A673 (cell line): ENCODE results near the gene ZDHHC4.

Source experiments
- EZH2 ChIP-seq: fragments of 200-600 bp; sonication (generic); IDR thresholded peaks from 2 replicates; pipeline ENCODE4 v1.6.1; 2017; ENCODE audit warnings: borderline replicate concordance, low read depth, mild to moderate bottlenecking, mixed read lengths, antibody characterized with exemption, low read length; ENCODE audit not compliant: poor library complexity, severe bottlenecking
- TF ChIP-seq, protein P1 (sequence below): fragments of 300-800, 200-600 bp; sonication (generic); conservative IDR thresholded peaks from 2 replicates; pipeline ENCODE4 v1.5.1; 2017; ENCODE audit warnings: low read depth, mild to moderate bottlenecking, antibody characterized with exemption, low read length, moderate library complexity, mixed read lengths

DNA sequence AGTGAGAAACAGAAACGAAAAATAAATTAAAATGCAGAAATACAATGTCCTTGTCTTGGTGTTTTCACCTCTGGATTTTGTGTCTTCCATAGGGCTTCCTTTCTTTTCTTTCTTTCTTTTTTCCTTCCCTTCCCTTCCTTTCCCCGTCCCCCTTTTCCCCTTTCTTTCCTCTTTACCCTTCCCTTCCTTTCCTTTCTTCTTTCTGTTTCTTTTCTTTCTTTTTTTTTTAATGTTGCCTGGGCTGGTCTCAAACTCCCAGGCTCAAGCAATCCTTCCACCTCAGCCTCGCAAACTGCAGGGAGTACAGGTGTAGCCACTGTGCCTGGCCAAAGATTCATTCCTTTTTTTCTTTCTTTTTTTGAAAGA lies 47.0 kb downstream of the ZDHHC4 start:
- TF ChIP-seq, protein P1, sequence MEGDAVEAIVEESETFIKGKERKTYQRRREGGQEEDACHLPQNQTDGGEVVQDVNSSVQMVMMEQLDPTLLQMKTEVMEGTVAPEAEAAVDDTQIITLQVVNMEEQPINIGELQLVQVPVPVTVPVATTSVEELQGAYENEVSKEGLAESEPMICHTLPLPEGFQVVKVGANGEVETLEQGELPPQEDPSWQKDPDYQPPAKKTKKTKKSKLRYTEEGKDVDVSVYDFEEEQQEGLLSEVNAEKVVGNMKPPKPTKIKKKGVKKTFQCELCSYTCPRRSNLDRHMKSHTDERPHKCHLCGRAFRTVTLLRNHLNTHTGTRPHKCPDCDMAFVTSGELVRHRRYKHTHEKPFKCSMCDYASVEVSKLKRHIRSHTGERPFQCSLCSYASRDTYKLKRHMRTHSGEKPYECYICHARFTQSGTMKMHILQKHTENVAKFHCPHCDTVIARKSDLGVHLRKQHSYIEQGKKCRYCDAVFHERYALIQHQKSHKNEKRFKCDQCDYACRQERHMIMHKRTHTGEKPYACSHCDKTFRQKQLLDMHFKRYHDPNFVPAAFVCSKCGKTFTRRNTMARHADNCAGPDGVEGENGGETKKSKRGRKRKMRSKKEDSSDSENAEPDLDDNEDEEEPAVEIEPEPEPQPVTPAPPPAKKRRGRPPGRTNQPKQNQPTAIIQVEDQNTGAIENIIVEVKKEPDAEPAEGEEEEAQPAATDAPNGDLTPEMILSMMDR = no peak
- TF ChIP-seq EZH2 = no peak
